NOMO-1 (cell line): ENCODE data around the gene SLC4A8.

Experiments
- DNase-seq, 2 experiments: peaks; one replicate each; lab custom pipeline; 2025; ENCODE audit not compliant: unreplicated experiment in 2 of 2; lab: John Stamatoyannopoulos, UW

Gene SLC4A8

DNA sequence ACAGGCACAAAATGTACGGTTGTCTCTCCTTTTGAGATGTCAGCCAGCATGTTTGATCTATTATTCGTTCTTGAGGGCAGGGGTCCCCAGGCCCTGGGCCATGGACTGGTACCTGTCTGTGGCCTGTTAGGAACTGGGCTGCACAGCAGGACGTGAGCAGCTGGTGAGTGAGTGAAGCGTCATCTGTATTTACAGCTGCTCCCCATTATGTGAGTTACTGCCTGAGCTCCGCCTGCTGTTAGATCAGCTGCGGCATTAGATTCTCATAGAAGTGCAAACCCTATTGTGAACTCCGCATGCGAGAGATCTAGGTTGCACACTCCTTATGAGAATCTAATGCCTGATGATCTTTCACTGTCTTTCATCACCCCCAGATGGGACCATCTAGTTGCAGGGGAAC lies 125.0 kb downstream of the SLC4A8 start:
- no peak for DNase-seq
